HEK293T (cell line): ENCODE results near the gene FUT8.

Experiments used
- CTCF ChIA-PET: fragments of 350-600 bp; formaldehyde crosslinking; extraction: SDS; loops from one replicate; lab custom pipeline; 2021; ENCODE audit warnings: antibody characterized with exemption, inconsistent platforms; lab: Yijun Ruan, JAX
- POLR2A ChIA-PET: fragments of 350-600 bp; formaldehyde crosslinking; extraction: SDS; loops from one replicate; lab custom pipeline; 2020; ENCODE audit warnings: antibody characterized with exemption, inconsistent platforms; lab: Yijun Ruan, JAX
- DNase-seq: peaks from one replicate; pipeline ENCODE4 v3.0.0; 2012; ENCODE audit warnings: mixed read lengths; ENCODE audit errors: extremely low spot score
- ARNT ChIP-seq: fragments of 450-650 bp; IDR thresholded peaks from 2 replicates; pipeline ENCODE4 v1.6.1; 2017; ENCODE audit warnings: mild to moderate bottlenecking
- BHLHE40 ChIP-seq: fragments of 450-650 bp; IDR thresholded peaks from 2 replicates; pipeline ENCODE4 v1.6.1; 2016; ENCODE audit warnings: mild to moderate bottlenecking, moderate library complexity, borderline replicate concordance
- CTBP1 ChIP-seq: fragments of 450-650 bp; IDR thresholded peaks from 2 replicates; pipeline ENCODE4 v1.6.1; 2016; ENCODE audit warnings: borderline replicate concordance
- ELF4 ChIP-seq: fragments of 450-650 bp; IDR thresholded peaks from 2 replicates; pipeline ENCODE4 v1.6.1; 2017; ENCODE audit warnings: antibody characterized with exemption
- FOXA1 ChIP-seq: fragments of 450-650 bp; IDR thresholded peaks from 2 replicates; pipeline ENCODE4 v1.6.1; 2016; ENCODE audit warnings: mild to moderate bottlenecking
- FOXK2 ChIP-seq: fragments of 450-650 bp; IDR thresholded peaks from 2 replicates; pipeline ENCODE4 v1.6.1; 2016; ENCODE audit warnings: mild to moderate bottlenecking
- FOXM1 ChIP-seq: fragments of 450-650 bp; IDR thresholded peaks from 2 replicates; pipeline ENCODE4 v1.6.1; 2017; ENCODE audit warnings: mild to moderate bottlenecking, borderline replicate concordance
- HDGF ChIP-seq: fragments of 450-650 bp; IDR thresholded peaks from 2 replicates; pipeline ENCODE4 v1.6.1; 2017; ENCODE audit warnings: antibody characterized with exemption, borderline replicate concordance
- L3MBTL2 ChIP-seq: fragments of 450-650 bp; conservative IDR thresholded peaks from 2 replicates; pipeline ENCODE4 v1.6.1; 2016; ENCODE audit warnings: mild to moderate bottlenecking
- LEF1 ChIP-seq: fragments of 450-650 bp; IDR thresholded peaks from 2 replicates; pipeline ENCODE4 v1.6.1; 2017; ENCODE audit warnings: mild to moderate bottlenecking, borderline replicate concordance
- NFRKB ChIP-seq: fragments of 450-650 bp; IDR thresholded peaks from 2 replicates; pipeline ENCODE4 v1.6.1; 2016; ENCODE audit warnings: mild to moderate bottlenecking, moderate library complexity
- PKNOX1 ChIP-seq: fragments of 450-650 bp; IDR thresholded peaks from 2 replicates; pipeline ENCODE4 v1.6.1; 2016
- SP1 ChIP-seq: fragments of 450-650 bp; IDR thresholded peaks from 2 replicates; pipeline ENCODE4 v1.6.1; 2017
- SUZ12 ChIP-seq: fragments of 450-650 bp; IDR thresholded peaks from 2 replicates; pipeline ENCODE4 v1.6.1; 2016; ENCODE audit warnings: mild to moderate bottlenecking
- TARDBP ChIP-seq: fragments of 450-650 bp; IDR thresholded peaks from 2 replicates; pipeline ENCODE4 v1.6.1; 2016
- ZNF384 ChIP-seq: fragments of 450-650 bp; IDR thresholded peaks from 2 replicates; pipeline ENCODE4 v1.6.1; 2016

Gene FUT8

GRCh38 chr14:65731933-65732506 lies 319.5 kb downstream of the FUT8 start:
- CTCF ChIA-PET, result interaction anchor here (0.6 kb wide), 1 partner anchor 637 kb away, joined by 4 read pairs; no protein-coding TSS in a partner anchor
- no peak for TF ChIP-seq SUZ12
- no peak for TF ChIP-seq PKNOX1
- TF ChIP-seq L3MBTL2, result no peak
- TF ChIP-seq FOXM1, result no peak
- TF ChIP-seq FOXA1, result no peak
- TF ChIP-seq BHLHE40, result no peak
- no peak for TF ChIP-seq NFRKB
- no peak for TF ChIP-seq SP1
- TF ChIP-seq CTBP1, result no peak
- no peak for TF ChIP-seq FOXK2
- TF ChIP-seq ARNT, result no peak
- no peak for TF ChIP-seq ELF4
- no peak for DNase-seq
- POLR2A ChIA-PET, result no interaction called here

- TF ChIP-seq PKNOX1 (peak; percentile 31), FOXK2 (no peak), HDGF (no peak), ZNF384 (no peak)
- DNase-seq, result no peak
- ChIA-PET CTCF (no interaction called here), POLR2A (no interaction called here)
Observed at GRCh38 chr14:65738339-65738738, 325.8 kb downstream of the FUT8 start.

GRCh38 chr14:65745396-65746190 lies 333.1 kb downstream of the FUT8 start:
- TF ChIP-seq FOXA1 (no peak), TARDBP (no peak), SP1 (no peak), ZNF384 (no peak), ELF4 (no peak)
- ChIA-PET POLR2A (no interaction called here), CTCF (no interaction called here)
- no peak for DNase-seq

- TF ChIP-seq FOXM1 (no peak), TARDBP (no peak), FOXA1 (no peak), HDGF (no peak), ELF4 (no peak), BHLHE40 (no peak), NFRKB (no peak), SUZ12 (no peak), FOXK2 (no peak)
- no peak for DNase-seq
- ChIA-PET POLR2A (no interaction called here), CTCF (no interaction called here)
Observed at GRCh38 chr14:65748796-65749195, 336.3 kb downstream of the FUT8 start.

GRCh38 chr14:65749287-65749686 lies 336.8 kb downstream of the FUT8 start:
- TF ChIP-seq TARDBP (no peak), HDGF (no peak)
- ChIA-PET POLR2A (no interaction called here), CTCF (no interaction called here)
- DNase-seq, result no peak

- ChIA-PET POLR2A (no interaction called here), CTCF (interaction anchor here (0.6 kb wide), 1 partner anchor 1377 kb away, joined by 3 read pairs; no protein-coding TSS in a partner anchor)
- TF ChIP-seq PKNOX1 (no peak), ELF4 (no peak), FOXA1 (no peak), TARDBP (no peak), ZNF384 (no peak), BHLHE40 (no peak), CTBP1 (no peak), LEF1 (no peak), SUZ12 (no peak)
- no peak for DNase-seq
Observed at GRCh38 chr14:65750906-65751305, 338.4 kb downstream of the FUT8 start.

- TF ChIP-seq CTBP1 (no peak), L3MBTL2 (no peak), ELF4 (no peak), TARDBP (no peak), ARNT (no peak), HDGF (no peak), FOXA1 (no peak), ZNF384 (no peak), BHLHE40 (no peak), NFRKB (no peak), PKNOX1 (no peak)
- no peak for DNase-seq
- ChIA-PET POLR2A (no interaction called here), CTCF (interaction anchor here (0.7 kb wide), 1 partner anchor 239 kb away, joined by 3 read pairs; no protein-coding TSS in a partner anchor)
Observed at GRCh38 chr14:65751510-65751909, 339.0 kb downstream of the FUT8 start.
